RCC 7860 (cell line): ENCODE data around the gene SYT2.
A peak's percentile ranks its signal among the peaks of the same experiment; 100 is the strongest.

Source experiments
- DNase-seq: peaks from one replicate; pipeline ENCODE4 v3.0.0-alpha.2; 2015; ENCODE audit warnings: low spot score
- FAIRE-seq: peaks from 2 replicates; lab custom pipeline; 2012; peaks lifted over from hg19 to GRCh38; lab: Jason Lieb, UNC

The SYT2 gene

DNA sequence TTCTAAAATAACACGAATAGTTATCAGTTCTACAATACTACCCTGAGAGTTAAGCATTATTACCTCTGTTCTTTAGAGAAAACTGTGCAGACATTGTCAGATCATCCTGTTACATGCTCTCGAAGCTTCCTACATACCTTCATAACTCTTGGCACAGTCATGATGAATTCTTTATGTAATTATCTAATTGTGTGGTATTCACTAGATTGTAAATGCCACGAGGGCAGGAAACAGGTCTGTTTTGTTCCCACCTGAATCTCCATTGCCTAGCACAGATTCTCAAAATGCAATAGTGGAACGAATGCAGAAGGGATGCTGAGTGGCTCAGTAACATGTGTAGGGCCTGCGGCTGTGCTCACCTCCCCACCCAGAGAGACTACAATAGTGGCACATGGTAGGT lies 3.4 kb downstream of the SYT2 start:
- no peak for FAIRE-seq
- no peak for DNase-seq

- DNase-seq (no peak), FAIRE-seq (no peak)
These were observed 5.7 kb downstream of the SYT2 start for GRCh38 chr1:202704601-202705000.

DNA sequence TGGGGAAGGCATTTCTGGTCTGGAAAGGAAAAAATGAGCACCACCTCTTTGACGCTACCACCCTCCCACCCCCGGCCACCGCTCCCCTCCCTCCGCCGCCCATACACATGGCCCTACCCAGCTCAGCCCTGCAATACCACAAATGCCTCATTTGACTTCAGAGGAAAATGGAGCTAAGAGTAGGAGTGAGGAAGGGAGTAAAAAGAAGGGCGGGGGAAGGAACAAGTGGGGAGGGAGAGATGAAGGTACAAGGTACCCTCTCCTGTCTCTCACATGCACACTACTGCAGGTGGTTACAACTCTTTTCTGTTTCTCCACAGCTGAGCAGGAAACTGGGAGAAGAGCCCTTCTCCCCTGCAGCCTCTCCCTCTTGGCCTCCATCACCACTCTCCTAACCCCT lies 7.1 kb downstream of the SYT2 start:
- no peak for DNase-seq
- FAIRE-seq: no peak

DNA sequence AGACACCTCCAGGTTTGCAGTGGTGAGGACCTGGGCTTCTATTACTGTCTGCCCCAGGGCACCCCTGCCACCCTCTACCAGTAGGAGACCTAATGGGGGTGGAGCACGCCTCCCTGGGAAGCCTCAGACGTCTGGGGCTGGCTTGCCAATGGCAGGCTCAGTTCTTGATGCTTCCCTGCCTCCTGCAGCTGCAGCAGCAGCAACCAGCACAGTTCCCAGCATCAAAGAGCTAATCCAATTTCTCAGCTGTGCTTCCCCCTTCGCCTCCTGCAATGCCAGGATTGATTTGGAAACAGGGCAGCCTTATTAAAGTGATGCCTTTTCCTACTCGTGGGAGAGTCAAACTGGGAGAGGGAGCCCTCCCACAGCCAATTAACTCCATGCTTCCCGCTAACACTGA lies 8.2 kb downstream of the SYT2 start:
- FAIRE-seq: no peak
- no peak for DNase-seq

- DNase-seq: no peak
- no peak for FAIRE-seq
These were observed 9.1 kb downstream of the SYT2 start for GRCh38 chr1:202701200-202701599.

- no peak for DNase-seq
- no peak for FAIRE-seq
These were observed 10.2 kb downstream of the SYT2 start for GRCh38 chr1:202700061-202700460.

DNA sequence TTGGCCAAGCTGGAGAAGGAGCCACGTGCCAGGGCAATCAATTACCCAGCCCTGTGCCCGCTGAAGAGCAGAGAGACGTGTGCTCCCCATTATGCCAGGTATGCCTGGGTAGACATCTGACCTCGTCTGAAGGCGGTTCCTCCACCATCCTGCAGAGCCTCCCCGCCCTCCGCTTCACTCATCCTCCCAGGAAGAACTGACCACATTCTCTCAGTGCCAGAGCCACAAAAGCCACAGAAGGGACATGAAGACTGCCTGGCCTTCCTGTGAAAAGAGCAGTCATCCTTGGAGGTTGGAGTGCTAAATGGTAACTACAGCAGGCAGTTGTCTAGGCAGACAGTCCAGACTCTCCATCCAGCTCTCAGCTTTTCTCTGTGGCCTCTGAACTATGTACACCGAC lies 12.0 kb downstream of the SYT2 start:
- FAIRE-seq: peak; percentile 72
- DNase-seq: peak; percentile 68

DNA sequence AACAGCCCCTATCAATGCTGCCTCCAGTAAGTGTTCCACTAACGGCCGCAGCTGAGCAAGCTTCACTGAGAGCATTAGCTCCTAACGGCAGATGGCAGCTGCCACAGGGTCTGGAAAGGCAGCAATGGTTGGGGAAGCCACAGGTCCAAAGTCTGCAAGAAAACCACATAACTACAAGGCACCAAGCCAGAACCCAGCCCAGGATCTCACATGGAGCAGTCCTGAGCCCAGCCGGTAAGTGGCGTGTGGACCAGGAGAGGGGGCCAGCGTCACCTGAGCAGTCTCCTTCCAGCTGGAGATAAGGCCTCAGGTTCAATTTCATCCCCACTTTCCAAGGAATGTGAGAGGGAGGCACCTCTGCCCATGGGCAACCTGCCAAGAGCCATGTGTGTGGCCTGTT lies 13.2 kb downstream of the SYT2 start:
- no peak for FAIRE-seq

DNA sequence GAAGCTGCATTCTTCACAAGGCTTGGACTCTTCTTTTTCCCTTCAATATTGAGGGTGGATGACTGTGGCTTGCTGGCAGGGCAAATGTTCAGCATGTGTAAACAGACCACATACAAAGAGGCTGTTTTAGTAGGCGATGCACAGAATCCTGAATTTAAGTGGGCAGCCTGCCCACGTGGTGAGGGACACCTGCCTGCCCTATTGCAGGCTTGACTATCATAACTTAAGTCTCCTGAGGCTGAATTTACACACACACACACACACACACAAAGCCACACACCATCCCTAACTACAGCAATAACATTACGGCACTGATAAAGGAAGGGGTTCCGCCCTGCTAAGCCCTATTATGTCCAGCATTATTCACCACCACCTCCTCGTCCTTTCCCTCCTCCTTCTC lies 15.9 kb downstream of the SYT2 start:
- no peak for FAIRE-seq
- no peak for DNase-seq

More for the DNA sequence above, 13.2 kb downstream of the SYT2 start:
- no peak for DNase-seq

- FAIRE-seq: no peak
- peak; percentile 28 for DNase-seq
These were observed 17.2 kb downstream of the SYT2 start for GRCh38 chr1:202692959-202693555.

- no peak for FAIRE-seq
- DNase-seq: no peak
These were observed 18.4 kb downstream of the SYT2 start for GRCh38 chr1:202691816-202692215.

DNA sequence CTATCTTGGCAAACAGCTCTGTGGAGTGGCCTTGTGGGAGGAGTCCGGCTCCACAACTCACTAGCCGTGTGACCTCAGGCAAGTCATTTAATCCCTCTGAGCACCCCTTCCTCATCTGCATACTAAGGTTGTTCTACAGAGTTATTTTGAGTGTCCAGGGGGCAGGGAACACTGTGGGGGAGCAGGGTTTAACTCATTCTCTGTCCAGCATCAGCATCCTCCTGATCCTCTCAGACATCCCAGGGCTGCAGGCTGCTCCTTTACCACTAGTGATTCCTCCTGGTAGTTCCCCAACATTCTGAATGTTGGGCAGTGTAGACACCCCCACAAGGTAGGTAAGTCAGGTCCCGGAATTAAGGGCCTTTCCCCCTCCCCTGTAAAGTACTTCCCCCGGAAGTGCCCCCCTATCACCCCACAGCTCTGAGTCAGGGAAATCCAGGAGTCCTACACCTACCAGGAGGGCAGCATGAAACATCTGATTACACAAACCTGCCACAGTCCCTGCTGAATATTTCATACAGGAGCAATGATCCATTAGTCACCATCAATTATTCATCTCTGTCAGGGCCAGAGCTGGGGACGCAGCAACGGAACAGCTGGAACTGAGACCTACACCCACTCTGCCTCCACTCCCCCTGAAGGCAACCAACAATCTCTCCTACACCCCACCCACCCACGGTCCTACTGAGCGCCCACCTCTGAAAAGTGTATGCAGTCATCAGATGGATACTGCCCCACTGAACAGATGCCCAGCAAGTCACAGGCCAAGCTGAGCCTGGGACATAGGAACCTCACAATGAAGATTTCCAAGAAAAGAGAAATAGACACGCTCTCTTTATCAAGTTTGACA lies 20.5 kb downstream of the SYT2 start:
- DNase-seq (no peak), FAIRE-seq (no peak)

DNA sequence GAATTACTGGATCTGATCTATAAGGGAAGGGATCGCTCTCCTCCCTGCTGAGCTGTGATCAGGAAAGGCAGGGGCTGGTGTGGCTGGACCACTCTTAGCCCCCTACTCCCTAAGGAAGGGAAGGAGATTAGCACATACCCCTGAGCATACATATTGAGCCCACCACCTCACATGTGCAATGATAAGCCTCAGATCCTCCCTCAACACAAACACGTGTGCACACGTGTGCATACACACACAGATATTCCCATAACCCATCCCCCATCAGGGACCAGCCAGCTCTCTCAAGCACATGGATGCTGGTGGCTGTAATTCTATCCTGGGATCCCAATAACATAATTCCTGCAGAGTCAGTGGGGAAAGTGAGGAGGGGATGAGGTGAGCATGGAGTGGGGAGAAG lies 21.2 kb downstream of the SYT2 start:
- FAIRE-seq (no peak), DNase-seq (no peak)

- no peak for DNase-seq
- FAIRE-seq: no peak
These were observed 21.9 kb downstream of the SYT2 start for GRCh38 chr1:202688401-202688800.

- FAIRE-seq: no peak
These were observed 22.5 kb downstream of the SYT2 start for GRCh38 chr1:202687798-202688197.

GRCh38 chr1:202687370-202687769 lies 22.9 kb downstream of the SYT2 start:
- no peak for FAIRE-seq
- DNase-seq: no peak

More at GRCh38 chr1:202687798-202688197, 22.5 kb downstream of the SYT2 start:
- no peak for DNase-seq

DNA sequence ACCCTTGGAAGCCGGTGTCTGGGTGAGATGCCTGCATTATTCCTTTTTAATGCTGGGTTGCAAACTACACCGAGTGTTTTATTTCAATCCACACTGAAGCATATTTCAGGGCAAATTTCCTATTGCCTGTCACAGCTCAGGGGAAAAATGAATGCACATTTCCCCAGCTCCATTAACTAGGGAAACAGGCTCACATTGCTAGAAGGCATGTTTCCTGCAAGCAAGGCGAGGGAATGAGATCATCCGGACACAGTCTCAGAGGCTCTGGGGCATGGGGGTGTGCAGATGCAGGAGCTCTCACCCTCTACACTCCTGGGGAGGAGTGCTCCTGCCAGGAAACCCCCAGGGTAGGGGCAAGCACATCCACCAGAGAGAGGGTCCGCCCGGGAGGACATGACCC lies 24.6 kb downstream of the SYT2 start:
- FAIRE-seq (no peak), DNase-seq (no peak)

DNA sequence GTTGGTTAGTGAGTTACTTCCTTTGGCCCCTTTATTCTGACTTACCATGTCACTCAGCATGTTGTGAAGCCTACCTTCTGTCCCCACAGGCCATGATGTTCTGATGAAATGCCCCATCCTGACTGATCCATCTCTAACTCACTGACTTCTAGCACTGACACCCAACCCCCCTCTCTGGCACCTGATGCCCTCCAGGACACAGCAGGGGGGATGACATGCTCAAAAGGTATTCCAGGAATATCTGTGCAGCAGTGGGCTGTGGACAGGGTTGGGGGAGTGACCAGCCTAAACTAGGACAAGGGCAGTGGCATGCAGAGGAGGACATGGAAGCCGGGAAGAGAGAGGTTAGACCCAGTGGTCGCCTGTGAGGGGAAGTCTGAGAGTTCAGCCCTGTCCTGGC lies 25.5 kb downstream of the SYT2 start:
- no peak for DNase-seq
- FAIRE-seq: no peak

GRCh38 chr1:202683029-202683428 lies 27.2 kb downstream of the SYT2 start:
- FAIRE-seq (no peak), DNase-seq (no peak)

- DNase-seq (no peak), FAIRE-seq (no peak)
These were observed 27.8 kb downstream of the SYT2 start for GRCh38 chr1:202682477-202682876.

DNA sequence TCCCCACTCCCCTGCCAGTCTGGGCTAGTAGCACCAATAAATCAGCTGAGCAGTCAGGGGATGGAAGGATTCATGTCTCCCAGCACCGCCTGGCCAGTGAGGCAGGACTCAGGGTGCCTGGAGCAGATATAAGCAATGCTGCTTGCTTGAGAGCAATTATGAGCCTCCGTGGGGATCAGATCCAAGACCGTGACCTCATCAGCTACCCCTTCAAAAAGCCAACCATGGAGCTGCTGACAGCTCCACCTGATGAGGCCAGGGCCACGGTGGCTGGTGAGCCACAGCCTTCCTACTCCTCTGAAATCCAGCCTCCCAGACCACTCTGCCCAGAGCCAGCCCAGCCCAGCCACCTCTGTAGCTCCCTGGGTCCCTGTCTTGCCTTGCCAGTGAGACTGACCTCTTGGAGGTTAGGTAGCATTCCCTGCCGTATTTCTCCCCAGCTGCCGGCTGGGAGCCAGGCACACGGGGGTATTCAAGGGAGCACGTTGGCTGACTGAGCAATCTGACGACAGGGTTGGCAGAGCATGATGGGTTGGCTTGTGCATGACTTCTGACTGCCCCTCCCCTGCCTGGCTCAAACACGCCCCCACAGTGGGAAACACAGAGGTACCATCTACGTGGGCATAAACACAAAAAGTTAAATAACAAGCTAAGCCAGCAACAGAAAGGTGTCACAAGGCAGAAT lies 28.4 kb downstream of the SYT2 start:
- no peak for FAIRE-seq

More for the DNA sequence above, 28.4 kb downstream of the SYT2 start:
- DNase-seq: no peak
